ENCODE data around the gene NINL.

GRCh38 chr20:25544734-25545133 is 40.6 kb downstream of the NINL start:
- TF ChIP-seq MAX (IDR thresholded peaks at IDR 0.05) (no peak), CTCF (IDR thresholded peaks at IDR 0.05; ENCODE audit: low read depth, low read length, missing input control) (no peak), SP1 (IDR thresholded peaks at IDR 0.05) (no peak), ATF3 (IDR thresholded peaks at IDR 0.05) (no peak), GABPA (IDR thresholded peaks at IDR 0.05 in 1 of 2, conservative IDR thresholded peaks at IDR 0.05 in 1 of 2) (no peak), YY1 (IDR thresholded peaks at IDR 0.05) (no peak), JUND (IDR thresholded peaks at IDR 0.05) (no peak)

Data from liver (tissue), 3 donors.